ENCODE measurements around the gene SMIM45.
A peak's percentile ranks its signal among the peaks of the same experiment; 100 is the strongest.

SMIM45 gene

GRCh38 chr22:41907436-41908401, 44.2 kb upstream of the SMIM45 start:
- no peak for DNase-seq
- H3K27ac ChIP-seq: no peak overlapping the region
- H3K4me3 ChIP-seq (ENCODE audit: low read depth, low read length): no peak overlapping the region
- no peak for TF ChIP-seq CTCF (IDR thresholded peaks at IDR 0.05; ENCODE audit: low read depth, low read length)
- peaks cover 4% of the 10 kb centered on the region for H3K27me3 ChIP-seq (ENCODE audit: insufficient read depth, low read depth, severe bottlenecking)
- H3K9me3 ChIP-seq (ENCODE audit: severe bottlenecking): no peaks in the 10 kb centered on the region
- peaks cover 42% of the 10 kb centered on the region for H3K36me3 ChIP-seq

- DNase-seq: peak; percentile 71
- TF ChIP-seq CTCF (IDR thresholded peaks at IDR 0.05; ENCODE audit: low read depth, low read length): peak; percentile 42; the same call in 1 of the 2 replicates
- Histone ChIP-seq H3K27ac (no peak overlapping the region), H3K9me3 (ENCODE audit: severe bottlenecking) (no peaks in the 10 kb centered on the region), H3K27me3 (ENCODE audit: insufficient read depth, low read depth, severe bottlenecking) (peaks cover 12% of the 10 kb centered on the region), H3K4me3 (ENCODE audit: low read depth, low read length) (no peak overlapping the region), H3K36me3 (peaks cover 32% of the 10 kb centered on the region)
Observed at GRCh38 chr22:41908411-41909309, 43.3 kb upstream of the SMIM45 start.

- TF ChIP-seq CTCF (IDR thresholded peaks at IDR 0.05; ENCODE audit: low read depth, low read length): no peak
- no peak for DNase-seq
- Histone ChIP-seq H3K27ac (no peak overlapping the region), H3K9me3 (ENCODE audit: severe bottlenecking) (no peaks in the 10 kb centered on the region), H3K4me3 (ENCODE audit: low read depth, low read length) (no peak overlapping the region), H3K36me3 (peaks cover 24% of the 10 kb centered on the region), H3K27me3 (ENCODE audit: insufficient read depth, low read depth, severe bottlenecking) (peaks cover 17% of the 10 kb centered on the region)
Observed at GRCh38 chr22:41909310-41910049, 42.5 kb upstream of the SMIM45 start.

- Histone ChIP-seq H3K9me3 (ENCODE audit: severe bottlenecking) (no peaks in the 10 kb centered on the region), H3K27me3 (ENCODE audit: insufficient read depth, low read depth, severe bottlenecking) (peaks cover 23% of the 10 kb centered on the region), H3K36me3 (peaks cover 16% of the 10 kb centered on the region), H3K27ac (no peak overlapping the region), H3K4me3 (ENCODE audit: low read depth, low read length) (no peak overlapping the region)
- DNase-seq: no peak
- no peak for TF ChIP-seq CTCF (IDR thresholded peaks at IDR 0.05; ENCODE audit: low read depth, low read length)
Observed at GRCh38 chr22:41910050-41911000, 41.6 kb upstream of the SMIM45 start.
